ENCODE results near the gene CELSR1. TPM values are rescaled to one million over a fixed set of nuclear protein-coding genes. Genes with fewer than 3 reads are reported as not detected.

CELSR1 gene
- total and polyA plus RNA-seq, 2 of the 13 experiments (the other 11 are each of a cell fraction or from before 2014, with no cell fraction given): 0.78 to 1.8 TPM

DNA sequence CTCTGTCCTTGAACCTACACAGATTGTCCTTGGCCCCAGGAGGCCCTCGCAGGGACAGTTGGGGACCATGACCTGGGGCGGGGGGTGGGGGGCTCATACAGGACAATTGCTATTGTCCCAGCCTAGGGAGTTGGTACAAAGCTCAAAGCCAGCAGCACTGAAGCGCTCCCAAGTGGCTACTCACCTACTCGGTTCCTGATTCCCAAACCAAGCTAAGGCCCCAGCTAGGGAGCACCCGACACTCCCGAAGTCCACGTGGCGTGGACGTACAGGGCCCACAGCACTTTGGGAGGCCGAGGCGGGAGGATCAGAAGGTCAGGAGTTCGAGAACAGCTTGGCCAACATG, 80.6 kb downstream of the CELSR1 start (continued):
- TF ChIP-seq HHEX (CRISPR knock-in tag; IDR thresholded peaks at IDR 0.05) (peak; percentile 41; the same call in 1 of the 2 replicates), ZFY (CRISPR knock-in tag; IDR thresholded peaks at IDR 0.05) (no peak), HNF4A (CRISPR knock-in tag; IDR thresholded peaks at IDR 0.05) (peak; percentile 52), ESRRA (CRISPR knock-in tag; IDR thresholded peaks at IDR 0.05; ENCODE audit: low read depth) (peak; percentile 86), ZNF614 (CRISPR knock-in tag; IDR thresholded peaks at IDR 0.05; ENCODE audit: borderline replicate concordance) (no peak), ZNF570 (CRISPR knock-in tag; IDR thresholded peaks at IDR 0.05; ENCODE audit: borderline replicate concordance) (no peak), ZNF788 (CRISPR knock-in tag; IDR thresholded peaks at IDR 0.05; ENCODE audit: borderline replicate concordance) (0 out of 2 replicates have a peak, but pooled peaks have one; percentile 30), PAF1 (CRISPR knock-in tag; IDR thresholded peaks at IDR 0.05) (no peak), KDM5A (IDR thresholded peaks at IDR 0.05; ENCODE audit: borderline replicate concordance, low read length) (no peak), ZNF567 (CRISPR knock-in tag; IDR thresholded peaks at IDR 0.05; ENCODE audit: borderline replicate concordance) (no peak), JUN (CRISPR knock-in tag; IDR thresholded peaks at IDR 0.05) (no peak), KDM3A (CRISPR knock-in tag; IDR thresholded peaks at IDR 0.05; ENCODE audit: low read depth) (no peak), RORA (CRISPR knock-in tag; IDR thresholded peaks at IDR 0.05) (no peak), NFRKB (IDR thresholded peaks at IDR 0.05) (no peak), MAF1 (CRISPR knock-in tag; IDR thresholded peaks at IDR 0.05; ENCODE audit: borderline replicate concordance) (no peak), NCOA5 (CRISPR knock-in tag; IDR thresholded peaks at IDR 0.05) (no peak), MXI1 (IDR thresholded peaks at IDR 0.05; ENCODE audit: borderline replicate concordance, low read depth, low read length) (no peak), SSRP1 (CRISPR knock-in tag; IDR thresholded peaks at IDR 0.05) (no peak), ARHGAP35 (CRISPR knock-in tag; IDR thresholded peaks at IDR 0.05; ENCODE audit: borderline replicate concordance) (no peak), ZNF430 (CRISPR knock-in tag; IDR thresholded peaks at IDR 0.05) (no peak), ZC3H4 (CRISPR knock-in tag; IDR thresholded peaks at IDR 0.05; ENCODE audit: borderline replicate concordance) (no peak), ZNF337 (CRISPR knock-in tag; IDR thresholded peaks at IDR 0.05; ENCODE audit: borderline replicate concordance, low read depth) (no peak)
- TF ChIP-seq, protein P1, sequence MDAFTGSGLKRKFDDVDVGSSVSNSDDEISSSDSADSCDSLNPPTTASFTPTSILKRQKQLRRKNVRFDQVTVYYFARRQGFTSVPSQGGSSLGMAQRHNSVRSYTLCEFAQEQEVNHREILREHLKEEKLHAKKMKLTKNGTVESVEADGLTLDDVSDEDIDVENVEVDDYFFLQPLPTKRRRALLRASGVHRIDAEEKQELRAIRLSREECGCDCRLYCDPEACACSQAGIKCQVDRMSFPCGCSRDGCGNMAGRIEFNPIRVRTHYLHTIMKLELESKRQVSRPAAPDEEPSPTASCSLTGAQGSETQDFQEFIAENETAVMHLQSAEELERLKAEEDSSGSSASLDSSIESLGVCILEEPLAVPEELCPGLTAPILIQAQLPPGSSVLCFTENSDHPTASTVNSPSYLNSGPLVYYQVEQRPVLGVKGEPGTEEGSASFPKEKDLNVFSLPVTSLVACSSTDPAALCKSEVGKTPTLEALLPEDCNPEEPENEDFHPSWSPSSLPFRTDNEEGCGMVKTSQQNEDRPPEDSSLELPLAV (CRISPR knock-in tag; conservative IDR thresholded peaks at IDR 0.05; ENCODE audit: low read depth): no peak
- TF ChIP-seq, protein P2, sequence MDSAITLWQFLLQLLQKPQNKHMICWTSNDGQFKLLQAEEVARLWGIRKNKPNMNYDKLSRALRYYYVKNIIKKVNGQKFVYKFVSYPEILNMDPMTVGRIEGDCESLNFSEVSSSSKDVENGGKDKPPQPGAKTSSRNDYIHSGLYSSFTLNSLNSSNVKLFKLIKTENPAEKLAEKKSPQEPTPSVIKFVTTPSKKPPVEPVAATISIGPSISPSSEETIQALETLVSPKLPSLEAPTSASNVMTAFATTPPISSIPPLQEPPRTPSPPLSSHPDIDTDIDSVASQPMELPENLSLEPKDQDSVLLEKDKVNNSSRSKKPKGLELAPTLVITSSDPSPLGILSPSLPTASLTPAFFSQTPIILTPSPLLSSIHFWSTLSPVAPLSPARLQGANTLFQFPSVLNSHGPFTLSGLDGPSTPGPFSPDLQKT (CRISPR knock-in tag; IDR thresholded peaks at IDR 0.05; ENCODE audit: borderline replicate concordance): no peak
- TF ChIP-seq, protein P3, sequence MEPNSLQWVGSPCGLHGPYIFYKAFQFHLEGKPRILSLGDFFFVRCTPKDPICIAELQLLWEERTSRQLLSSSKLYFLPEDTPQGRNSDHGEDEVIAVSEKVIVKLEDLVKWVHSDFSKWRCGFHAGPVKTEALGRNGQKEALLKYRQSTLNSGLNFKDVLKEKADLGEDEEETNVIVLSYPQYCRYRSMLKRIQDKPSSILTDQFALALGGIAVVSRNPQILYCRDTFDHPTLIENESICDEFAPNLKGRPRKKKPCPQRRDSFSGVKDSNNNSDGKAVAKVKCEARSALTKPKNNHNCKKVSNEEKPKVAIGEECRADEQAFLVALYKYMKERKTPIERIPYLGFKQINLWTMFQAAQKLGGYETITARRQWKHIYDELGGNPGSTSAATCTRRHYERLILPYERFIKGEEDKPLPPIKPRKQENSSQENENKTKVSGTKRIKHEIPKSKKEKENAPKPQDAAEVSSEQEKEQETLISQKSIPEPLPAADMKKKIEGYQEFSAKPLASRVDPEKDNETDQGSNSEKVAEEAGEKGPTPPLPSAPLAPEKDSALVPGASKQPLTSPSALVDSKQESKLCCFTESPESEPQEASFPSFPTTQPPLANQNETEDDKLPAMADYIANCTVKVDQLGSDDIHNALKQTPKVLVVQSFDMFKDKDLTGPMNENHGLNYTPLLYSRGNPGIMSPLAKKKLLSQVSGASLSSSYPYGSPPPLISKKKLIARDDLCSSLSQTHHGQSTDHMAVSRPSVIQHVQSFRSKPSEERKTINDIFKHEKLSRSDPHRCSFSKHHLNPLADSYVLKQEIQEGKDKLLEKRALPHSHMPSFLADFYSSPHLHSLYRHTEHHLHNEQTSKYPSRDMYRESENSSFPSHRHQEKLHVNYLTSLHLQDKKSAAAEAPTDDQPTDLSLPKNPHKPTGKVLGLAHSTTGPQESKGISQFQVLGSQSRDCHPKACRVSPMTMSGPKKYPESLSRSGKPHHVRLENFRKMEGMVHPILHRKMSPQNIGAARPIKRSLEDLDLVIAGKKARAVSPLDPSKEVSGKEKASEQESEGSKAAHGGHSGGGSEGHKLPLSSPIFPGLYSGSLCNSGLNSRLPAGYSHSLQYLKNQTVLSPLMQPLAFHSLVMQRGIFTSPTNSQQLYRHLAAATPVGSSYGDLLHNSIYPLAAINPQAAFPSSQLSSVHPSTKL (CRISPR knock-in tag; IDR thresholded peaks at IDR 0.05): peak; percentile 32; the same call in 1 of the 2 replicates
- TF ChIP-seq, protein P4, sequence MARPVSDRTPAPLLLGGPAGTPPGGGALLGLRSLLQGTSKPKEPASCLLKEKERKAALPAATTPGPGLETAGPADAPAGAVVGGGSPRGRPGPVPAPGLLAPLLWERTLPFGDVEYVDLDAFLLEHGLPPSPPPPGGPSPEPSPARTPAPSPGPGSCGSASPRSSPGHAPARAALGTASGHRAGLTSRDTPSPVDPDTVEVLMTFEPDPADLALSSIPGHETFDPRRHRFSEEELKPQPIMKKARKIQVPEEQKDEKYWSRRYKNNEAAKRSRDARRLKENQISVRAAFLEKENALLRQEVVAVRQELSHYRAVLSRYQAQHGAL (CRISPR knock-in tag; IDR thresholded peaks at IDR 0.05; ENCODE audit: not compliant biosample characterization): no peak
